Stimulated activated CD8-positive, alpha-beta memory T cell treated with anti-CD3 and anti-CD28 coated beads, Interleukin-2, amount 100 ng/mL, for 48 hours (primary cell): ENCODE results near the gene CFAP298.

ENCODE experiments used
- DNase-seq, 2 donors: peaks; one replicate each; pipeline ENCODE4 v3.0.0-alpha.2; 2020; ENCODE audit warnings: low read depth in 2 of 2

CFAP298 gene

GRCh38 chr21:32599091-32599490 is 13.1 kb downstream of the CFAP298 start:
- no peak for DNase-seq

GRCh38 chr21:32597205-32597604 is 15.0 kb downstream of the CFAP298 start:
- DNase-seq = no peak

DNA sequence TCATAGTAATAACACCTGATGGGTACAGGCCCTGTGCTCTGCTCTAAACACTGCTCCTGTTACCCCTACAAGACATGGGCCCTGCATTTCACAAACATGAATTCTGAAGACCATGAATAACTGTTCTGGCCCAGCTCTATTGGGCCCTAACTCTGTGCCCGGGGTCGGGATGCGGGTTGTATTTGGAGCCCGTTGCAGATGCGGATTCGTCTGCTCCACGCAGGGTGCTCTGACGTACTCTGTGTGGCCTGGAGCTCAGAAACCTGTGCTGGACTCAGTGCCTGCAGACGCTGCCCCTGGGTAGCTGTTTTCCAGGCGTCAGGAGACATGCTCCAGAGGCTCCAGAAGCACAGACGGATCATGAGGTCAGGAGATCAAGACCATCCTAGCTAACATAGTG is 16.7 kb downstream of the CFAP298 start:
- DNase-seq = no peak

- no peak for DNase-seq
Measured at GRCh38 chr21:32593690-32594089, 18.5 kb downstream of the CFAP298 start.

GRCh38 chr21:32592929-32593502 is 19.2 kb downstream of the CFAP298 start:
- no peak for DNase-seq

DNA sequence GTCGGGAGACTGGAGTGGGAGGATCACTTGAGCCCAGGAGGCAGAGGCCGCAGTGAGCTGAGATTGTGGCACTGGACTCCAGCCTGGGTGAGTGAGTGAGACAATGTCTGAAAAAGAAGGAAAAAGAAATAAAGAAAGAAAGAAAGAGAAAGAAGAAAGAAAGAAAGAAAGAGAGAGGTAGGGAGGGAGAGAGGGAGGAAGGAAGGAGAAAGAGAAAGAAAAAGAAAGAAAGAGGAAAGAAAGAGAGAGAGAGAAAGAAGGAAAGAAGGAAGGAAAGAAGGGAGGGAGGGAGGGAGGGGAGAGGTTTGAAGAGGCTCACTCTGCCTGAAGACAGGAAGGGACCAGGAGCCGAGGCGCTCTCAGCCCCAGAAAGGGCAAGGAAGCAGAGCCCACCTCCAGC is 22.0 kb downstream of the CFAP298 start:
- no peak for DNase-seq

DNA sequence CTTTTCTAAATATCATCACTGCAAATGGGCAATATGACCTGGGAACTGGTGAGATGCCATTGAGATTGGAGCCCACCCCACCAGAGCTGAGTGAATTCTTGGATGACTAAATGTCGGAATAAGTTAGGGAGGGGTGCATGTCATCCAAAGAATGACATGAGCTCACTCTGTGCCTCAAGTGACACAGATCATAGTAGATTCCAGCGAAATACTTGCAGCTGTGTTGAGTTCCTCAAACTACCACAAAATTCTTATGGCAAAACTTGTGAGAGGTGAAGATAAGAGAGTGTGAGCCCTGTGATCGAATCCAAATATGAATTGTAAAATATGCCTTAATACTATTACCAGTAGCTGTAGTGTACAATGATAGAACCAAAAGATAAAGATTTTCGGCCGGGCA is 24.5 kb downstream of the CFAP298 start:
- no peak for DNase-seq

- DNase-seq = no peak
Measured at GRCh38 chr21:32587120-32587519, 25.1 kb downstream of the CFAP298 start.

DNA sequence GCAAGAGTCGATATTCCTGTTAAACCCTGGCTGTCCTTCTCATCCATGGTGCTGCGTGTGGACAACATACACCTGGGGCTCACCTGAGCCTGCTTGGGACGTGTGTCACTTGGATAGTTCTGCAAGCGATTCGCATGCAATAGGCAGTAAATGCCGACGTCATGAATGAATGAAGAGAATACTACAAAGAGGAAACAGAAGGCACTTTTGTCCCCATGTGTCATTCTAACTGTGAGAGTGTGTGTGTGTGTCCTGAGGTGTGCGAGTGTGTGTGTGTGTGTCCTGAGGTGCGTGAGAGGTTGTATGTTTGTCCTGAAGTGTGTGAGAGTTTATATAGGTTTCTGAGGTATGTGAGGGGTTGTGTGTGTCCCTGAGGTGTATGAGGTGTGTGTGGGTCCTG is 26.2 kb downstream of the CFAP298 start:
- DNase-seq = no peak

DNA sequence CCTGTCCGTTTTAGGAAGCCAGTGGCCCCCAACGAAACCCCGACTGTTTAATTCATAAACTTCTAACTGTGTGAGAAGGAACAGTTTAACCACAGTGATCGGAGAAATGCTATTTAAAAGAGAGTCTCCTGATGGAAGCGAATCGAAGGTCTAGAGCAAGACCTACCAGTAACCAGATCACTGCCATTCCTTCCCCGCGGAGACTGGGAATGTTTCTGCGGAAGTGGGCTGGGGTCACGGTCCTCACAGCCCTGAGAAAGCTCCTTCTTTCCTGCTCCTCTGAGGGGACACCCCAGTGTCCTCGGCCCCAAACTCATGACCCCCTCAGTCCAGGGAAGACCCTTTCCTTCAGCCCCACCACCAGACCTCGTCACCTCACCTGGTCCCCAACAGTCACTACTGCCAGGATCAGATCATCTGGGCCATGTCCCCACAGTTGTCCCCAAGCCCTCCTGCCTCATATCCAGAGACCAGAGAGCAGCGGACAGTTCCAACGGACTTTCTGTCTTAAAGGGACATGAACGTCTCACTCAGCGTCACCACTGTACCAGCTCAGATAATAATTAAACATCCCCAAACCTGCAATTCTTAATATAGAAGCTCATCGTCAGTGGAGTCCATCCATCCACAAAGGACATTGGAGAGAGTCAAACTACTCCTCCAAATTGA is 27.0 kb downstream of the CFAP298 start, which contains the start of gene TCP10L:
Gene TCP10L (minus strand): TSS at position 482 of the 669 bp plus-strand sequence. CDS start 1,219 bp downstream, outside the sequence.
- no peak for DNase-seq

DNA sequence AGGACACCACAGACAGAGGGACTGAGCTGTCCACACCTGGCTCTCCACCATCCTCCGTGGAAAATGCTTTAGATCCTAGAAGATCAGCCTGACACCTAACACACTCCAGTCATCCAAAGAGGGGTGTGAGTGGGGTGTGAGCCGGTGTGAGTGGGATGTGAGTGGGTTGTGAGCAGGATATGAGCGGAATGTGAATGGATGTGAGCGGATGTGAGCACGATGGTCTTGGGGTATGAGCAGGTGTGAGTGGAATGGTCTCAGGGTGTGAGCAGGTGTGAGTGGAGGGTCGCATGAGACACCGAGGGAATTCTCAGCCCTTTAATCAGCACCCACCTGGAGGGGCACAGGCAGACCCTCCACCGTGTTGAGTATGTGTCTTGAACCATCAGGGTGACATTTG is 27.7 kb downstream of the CFAP298 start:
- DNase-seq = no peak

GRCh38 chr21:32581732-32582131 is 30.4 kb downstream of the CFAP298 start:
- no peak for DNase-seq

- DNase-seq = no peak
Measured at GRCh38 chr21:32580949-32581348, 31.2 kb downstream of the CFAP298 start.

GRCh38 chr21:32578107-32578691 is 34.0 kb downstream of the CFAP298 start:
- peak in 1 of 2 donors; percentile 18 for DNase-seq

DNA sequence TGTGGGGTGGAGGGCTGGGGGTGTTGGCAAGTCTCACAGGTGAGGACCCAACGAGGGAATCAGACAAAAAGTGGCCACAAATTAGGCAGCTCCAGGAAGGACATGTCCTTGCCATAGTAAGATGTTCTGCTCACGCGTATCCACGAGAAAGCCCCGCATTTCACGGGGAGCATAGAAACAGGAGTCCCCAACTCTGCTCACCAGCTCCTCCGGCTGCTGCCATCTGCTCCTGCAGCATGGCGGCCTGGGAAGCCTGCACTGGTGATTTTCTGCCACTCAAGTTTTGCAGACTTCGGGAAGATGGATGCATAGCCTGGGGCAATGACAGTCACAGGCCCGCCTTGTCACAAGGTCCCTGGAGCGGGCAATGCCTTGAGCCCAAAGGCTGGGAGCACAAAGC is 36.2 kb downstream of the CFAP298 start:
- no peak for DNase-seq

- no peak for DNase-seq
Measured at GRCh38 chr21:32574946-32575925, 36.9 kb downstream of the CFAP298 start.

DNA sequence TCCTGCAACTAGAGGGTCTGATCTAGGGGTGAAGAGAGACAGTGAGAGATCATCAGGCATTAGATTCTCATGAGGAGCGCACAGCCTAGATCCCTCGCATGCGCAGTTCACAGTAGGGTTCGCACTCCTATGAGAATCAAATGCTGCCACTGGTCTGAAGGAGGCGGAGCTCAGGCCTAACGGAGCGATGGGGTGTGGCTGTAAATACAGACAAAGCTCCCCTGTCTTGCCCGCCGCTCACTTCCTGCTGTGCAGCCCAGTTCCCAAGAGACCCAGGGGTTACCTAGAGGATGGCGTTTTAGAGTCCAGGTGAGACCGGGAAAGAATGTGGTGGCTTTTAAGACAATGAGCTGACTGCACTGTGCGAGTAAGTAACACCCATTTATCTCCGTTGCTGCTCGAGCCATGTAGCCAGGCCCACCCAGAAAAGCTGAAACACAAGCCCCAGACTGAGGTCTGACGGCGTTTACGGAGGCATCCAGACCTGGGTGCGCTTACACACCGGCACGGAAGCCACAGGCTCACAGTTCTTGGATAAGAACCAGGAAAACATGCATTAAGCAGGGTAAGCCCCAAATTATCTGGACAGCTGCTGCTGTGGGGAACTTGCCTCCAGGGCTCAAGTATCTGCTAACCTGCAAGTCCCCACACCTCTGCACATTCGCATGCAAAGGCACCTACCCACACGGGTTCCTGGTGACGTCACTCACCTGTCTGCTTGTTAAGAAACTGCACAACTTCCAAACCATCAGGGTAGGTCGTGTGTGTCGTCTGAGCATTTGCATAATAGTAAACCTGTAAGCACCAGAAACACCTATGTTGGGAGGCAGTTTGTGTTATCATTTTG is 39.4 kb downstream of the CFAP298 start:
- DNase-seq = no peak

- no peak for DNase-seq
Measured at GRCh38 chr21:32570456-32570855, 41.7 kb downstream of the CFAP298 start.

DNA sequence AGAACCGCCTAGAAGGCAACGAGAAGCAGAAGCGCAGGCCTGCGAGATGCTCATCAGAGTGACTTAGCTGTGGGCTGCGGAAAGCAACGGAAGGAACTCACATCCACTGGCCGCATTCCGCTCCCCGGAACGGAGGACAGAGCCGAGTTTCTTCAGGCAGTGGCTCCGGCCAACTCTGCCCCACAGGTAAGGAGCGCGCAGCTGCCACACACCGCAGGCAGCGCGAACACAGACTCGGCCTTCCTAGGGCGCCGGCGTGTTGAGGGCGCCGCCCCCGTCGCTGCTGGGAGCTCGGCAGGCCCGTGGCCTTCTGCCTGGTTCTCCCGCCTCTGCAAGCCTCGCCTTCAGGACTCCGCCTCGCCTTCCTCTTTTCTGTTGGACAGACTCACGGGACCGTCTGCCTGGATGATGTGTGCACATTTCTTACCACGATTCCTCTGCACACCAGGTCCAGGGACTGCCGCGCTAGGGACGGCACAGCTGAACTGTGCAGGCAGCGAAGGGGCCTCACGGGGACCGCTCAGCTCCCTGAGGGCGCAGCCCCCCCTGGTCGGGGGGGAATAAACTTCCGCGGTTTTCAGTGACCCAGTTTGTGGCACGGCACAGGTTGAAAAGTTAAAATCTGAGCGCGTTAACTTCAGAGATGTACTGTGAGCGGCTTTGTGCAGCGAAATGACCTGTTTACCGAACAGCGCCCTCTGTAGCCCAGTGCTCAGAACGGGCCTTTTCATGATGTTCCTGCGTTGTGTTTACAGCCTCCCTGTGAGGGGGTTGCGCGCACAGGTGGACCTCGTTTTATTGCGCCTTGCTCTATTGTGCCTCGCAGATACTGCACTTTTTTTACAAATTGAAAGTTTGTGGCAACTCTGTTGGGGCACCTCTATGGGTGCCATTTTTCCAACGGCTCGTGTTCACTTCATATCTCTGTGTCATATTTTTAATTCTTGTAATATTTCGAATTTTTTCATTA is 42.6 kb downstream of the CFAP298 start:
- peak; percentile 57 to 68 for DNase-seq

- no peak for DNase-seq
Measured at GRCh38 chr21:32567626-32568025, 44.6 kb downstream of the CFAP298 start.
